NCI-H510A treated with DMSO at 0.1 percent for 48 hours (cell line): ENCODE data around the gene SLC35B4.

Experiments used
- DNase-seq: peaks from one replicate; lab custom pipeline; 2025; lab: John Stamatoyannopoulos, UW

Gene SLC35B4

GRCh38 chr7:134316539-134317344 lies at the start of gene SLC35B4:
SLC35B4 (minus strand) TSS chr7:134316930; CDS start chr7:134316751, 179 bp downstream.
- peak; percentile 81 for DNase-seq

DNA sequence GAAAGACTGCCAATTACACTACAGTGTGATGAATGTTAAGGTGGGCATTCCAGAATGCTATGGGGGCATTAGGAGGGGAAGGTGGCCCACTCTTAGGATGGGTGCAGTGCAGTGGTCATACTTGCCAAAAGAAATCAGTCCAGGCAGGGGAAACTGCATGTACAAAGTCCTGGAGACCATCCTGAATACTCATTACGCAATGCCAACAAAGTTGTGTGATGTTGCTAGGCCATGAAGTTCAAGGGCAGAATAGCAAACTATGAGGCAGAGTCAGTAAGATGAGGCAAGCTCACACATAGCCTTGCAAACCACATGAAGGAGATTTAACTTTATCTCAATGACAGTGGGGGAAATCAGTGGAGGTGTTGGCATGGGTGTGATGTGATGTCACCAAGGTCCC lies 49.8 kb upstream of the SLC35B4 start:
- no peak for DNase-seq

DNA sequence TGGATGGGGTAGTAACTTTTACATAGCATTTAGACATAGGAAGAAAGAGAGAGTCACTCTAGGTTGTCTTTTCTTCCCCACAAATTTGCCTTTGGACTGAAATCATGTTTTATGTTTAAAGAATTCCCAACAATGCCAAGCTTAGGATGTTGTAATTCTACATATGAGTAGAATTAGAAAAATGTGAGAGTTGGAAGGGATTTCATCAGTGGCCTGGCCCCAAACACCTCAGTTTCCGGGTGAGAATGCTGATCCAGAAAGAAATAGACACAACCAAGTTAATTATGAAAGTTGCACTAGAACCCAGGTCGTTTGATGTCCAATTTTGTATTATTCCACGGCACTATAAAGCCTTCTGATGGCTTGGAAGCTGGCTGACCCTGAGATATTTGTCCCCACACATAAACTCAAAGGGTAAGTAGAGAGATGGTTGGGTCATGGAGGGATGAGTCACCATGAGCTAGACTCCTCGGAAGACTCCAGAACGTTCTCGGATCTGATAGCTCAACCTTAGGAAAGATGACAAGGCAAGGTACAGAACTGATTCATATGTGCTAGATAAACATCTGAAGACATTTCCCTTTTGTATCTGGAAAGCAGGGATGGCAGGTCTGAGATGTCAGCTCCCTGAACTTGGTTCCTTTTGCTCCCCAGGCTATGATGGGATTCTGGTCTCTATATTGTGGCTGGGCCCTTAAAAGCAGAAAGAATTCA lies 48.8 kb upstream of the SLC35B4 start:
- no peak for DNase-seq

GRCh38 chr7:134364619-134365037 lies 47.9 kb upstream of the SLC35B4 start:
- no peak for DNase-seq

GRCh38 chr7:134362587-134363483 lies 46.1 kb upstream of the SLC35B4 start:
- DNase-seq: no peak

DNA sequence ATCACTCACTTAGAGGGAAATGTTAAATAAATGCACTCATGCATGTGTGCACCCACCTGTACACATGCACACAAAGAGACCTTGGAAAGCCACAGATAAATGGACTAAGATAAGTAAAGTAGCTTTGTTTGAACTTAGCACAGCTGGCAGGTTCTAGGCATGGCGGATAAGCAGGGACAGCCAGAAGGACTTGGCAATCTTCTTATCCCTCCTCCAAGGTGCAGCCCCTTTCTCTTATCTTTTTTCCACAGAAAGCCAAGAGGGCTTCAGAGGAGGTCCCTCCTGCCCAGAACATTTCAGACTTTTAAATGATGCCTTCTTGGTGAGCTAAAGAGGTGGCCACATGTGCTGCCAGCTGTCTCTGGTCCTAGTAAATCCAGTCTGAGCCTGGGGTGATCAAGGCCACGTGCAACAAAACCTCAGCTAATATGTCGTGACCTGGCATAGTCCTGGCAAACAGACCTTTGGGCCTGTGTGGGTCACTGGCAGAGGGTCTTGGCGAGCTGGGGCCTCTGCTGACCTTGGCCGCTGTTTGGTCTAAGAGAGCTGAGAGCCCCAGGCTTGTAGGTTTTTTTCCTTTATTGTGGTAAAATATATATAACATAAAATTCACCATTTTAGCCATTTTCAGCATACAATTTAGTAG lies 43.2 kb upstream of the SLC35B4 start:
- no peak for DNase-seq

DNA sequence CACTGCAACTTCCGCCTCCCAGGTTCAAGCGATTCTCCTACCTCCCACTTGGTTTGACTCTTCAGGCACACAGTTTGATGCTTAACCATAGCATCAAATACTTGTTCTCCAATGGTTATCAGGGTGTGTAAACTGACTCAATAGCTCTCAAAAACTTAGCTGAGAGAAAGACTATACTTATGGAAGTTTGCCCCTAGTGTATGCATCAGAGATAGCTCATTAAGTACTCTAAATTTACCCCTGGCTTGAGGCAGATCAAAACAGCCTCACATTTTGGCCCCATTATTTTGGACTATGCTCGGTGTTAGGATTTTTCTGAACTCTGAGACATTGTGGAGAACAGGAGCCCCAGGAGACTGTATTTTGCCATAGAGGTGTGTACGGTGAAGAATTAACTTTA lies 40.8 kb upstream of the SLC35B4 start:
- no peak for DNase-seq

DNA sequence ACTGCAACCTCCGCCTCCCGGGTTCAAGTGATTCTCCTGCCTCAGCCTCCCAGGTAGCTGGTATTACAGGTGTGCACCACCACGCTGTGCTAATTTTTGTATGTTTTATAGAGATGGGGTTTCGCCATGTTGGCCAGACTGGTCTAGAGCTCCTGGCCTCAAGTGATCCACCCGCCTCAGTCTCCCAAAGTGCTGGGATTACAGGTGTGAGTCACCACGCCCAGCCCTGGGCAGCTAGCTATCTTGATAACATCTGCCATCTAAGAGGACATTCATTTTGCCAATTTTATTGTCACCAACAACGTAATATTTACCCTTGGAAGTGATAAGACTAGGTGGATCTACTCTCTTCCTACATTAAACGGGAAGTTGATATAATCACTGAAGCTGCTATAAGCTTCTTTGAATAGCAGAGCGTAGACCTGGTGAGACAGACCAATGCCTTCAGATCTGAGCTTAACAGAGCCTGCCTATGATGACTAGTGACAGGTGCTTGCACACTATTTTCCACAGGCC lies 39.7 kb upstream of the SLC35B4 start:
- no peak for DNase-seq

DNA sequence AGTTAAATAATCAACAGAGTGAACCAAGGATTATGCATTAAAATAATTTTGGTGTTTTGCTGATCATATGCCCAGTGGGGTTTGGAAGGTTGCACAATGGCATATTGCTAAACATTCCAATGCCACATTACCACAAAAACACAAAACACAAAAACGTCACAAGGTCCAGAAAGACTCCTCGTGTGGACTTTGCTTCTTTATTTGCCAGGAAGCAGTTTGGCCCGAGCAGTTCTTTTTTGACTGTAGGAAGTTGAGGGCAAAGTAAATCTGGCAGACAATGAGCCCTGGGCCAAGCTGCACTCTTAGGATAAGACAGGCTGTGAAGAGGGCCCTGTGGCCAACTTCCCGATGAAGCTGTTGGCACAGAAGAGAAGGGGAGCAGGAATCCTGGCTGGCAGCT lies 39.2 kb upstream of the SLC35B4 start:
- DNase-seq: no peak

GRCh38 chr7:134355004-134355525 lies 38.3 kb upstream of the SLC35B4 start:
- DNase-seq: no peak

GRCh38 chr7:134353411-134353810 lies 36.7 kb upstream of the SLC35B4 start:
- no peak for DNase-seq

DNA sequence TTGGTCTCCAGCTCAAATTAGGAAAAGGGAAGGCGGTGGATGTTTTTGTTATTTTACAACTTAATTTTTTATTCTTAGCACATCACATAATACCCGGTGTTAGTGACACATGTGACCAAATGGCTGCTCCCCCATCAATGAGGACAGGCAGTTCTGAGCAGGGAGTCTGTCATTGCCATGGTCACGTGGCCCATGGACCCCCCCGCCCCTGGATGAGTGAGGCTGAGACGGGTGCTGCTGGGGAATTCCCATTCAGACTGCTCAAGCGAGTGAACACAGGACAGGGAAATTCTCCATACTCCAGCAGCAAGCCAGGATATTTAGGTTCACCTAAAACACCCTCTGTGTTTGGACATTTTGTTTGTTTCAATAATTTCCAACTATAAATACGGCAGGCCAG lies 34.7 kb upstream of the SLC35B4 start:
- DNase-seq: no peak

DNA sequence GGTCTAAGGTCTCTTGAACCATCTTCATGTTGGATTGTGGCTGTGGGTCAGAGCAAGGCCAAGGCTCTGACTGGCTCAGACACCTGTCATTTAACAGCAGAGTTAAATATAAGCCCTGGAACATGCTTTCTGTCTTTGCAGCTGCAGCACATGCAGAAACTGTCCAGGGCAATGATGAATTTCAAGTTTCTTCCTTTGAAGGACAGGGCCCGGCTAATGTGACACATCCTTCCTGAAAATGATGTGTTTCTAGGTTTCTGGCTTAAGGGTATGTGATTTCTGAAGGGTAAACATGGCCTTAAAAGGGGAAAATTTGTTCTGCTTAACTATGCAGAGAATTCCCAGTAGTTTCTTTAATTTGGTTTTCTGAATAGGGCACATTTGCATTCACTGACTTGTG lies 34.0 kb upstream of the SLC35B4 start:
- no peak for DNase-seq

- DNase-seq: no peak
Measured at GRCh38 chr7:134347567-134347966, 30.8 kb upstream of the SLC35B4 start.

GRCh38 chr7:134343796-134344195 lies 27.1 kb upstream of the SLC35B4 start:
- no peak for DNase-seq

DNA sequence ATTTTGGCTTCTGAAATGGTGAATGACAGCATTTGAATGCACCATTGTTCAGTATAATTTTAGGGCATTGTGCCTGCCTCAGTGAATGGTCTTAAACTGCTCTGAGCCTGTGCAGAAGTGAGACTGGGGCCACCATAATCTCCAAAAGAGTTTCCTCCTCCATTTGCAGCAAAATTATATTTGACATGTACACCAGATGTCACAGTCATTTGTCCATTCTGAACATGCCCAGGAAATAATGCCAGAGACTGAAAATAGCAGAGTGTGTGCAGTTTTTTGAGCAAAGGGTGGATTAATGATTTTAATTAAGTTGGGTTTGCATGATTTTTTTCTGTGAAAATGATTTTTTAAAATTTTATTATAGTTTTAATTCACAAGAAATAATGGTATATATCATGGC lies 26.4 kb upstream of the SLC35B4 start:
- DNase-seq: no peak

GRCh38 chr7:134339475-134339874 lies 22.7 kb upstream of the SLC35B4 start:
- no peak for DNase-seq

DNA sequence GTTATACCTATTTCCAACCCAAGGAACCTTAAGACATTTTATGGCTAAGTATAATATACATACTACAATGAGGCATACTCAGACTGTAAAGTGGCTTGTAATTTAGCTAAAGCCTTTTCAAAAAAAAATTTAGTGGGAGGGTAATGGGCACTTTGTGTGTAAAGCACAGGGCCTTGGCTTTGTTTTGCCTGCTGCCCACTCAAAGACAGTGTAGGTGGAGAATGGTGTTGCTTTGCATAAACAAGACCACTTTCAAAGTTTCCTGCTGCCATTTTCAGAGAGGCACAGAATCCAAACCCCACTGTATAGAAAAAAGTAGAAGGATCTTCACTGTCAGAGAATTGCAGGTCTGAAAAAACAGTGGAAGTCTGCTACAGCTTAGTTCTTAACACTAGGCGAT lies 21.2 kb upstream of the SLC35B4 start:
- DNase-seq: no peak

- DNase-seq: no peak
Measured at GRCh38 chr7:134334408-134334807, 17.7 kb upstream of the SLC35B4 start.

DNA sequence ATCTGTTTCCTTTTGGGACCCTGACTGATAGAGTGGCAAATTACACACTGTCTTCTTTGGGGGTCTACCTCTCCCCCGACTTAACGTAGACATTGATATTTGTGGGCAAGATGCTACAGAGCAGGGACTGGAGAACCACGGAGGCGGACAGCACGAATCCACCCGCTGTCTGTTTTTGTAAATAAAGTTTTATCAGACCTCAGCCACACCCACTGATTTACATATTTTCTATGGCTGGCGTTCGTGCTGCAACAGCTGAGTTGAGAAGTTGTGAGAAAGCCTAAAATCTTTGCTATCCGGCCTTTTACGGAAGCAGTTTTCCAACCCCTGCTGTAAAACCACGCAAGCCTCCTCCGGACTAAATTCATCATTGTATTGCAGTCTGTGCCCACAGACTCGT lies 17.2 kb upstream of the SLC35B4 start:
- no peak for DNase-seq

GRCh38 chr7:134332892-134333291 lies 16.2 kb upstream of the SLC35B4 start:
- no peak for DNase-seq
